ENCODE data around the gene SERPINE2.

SERPINE2 gene

DNA sequence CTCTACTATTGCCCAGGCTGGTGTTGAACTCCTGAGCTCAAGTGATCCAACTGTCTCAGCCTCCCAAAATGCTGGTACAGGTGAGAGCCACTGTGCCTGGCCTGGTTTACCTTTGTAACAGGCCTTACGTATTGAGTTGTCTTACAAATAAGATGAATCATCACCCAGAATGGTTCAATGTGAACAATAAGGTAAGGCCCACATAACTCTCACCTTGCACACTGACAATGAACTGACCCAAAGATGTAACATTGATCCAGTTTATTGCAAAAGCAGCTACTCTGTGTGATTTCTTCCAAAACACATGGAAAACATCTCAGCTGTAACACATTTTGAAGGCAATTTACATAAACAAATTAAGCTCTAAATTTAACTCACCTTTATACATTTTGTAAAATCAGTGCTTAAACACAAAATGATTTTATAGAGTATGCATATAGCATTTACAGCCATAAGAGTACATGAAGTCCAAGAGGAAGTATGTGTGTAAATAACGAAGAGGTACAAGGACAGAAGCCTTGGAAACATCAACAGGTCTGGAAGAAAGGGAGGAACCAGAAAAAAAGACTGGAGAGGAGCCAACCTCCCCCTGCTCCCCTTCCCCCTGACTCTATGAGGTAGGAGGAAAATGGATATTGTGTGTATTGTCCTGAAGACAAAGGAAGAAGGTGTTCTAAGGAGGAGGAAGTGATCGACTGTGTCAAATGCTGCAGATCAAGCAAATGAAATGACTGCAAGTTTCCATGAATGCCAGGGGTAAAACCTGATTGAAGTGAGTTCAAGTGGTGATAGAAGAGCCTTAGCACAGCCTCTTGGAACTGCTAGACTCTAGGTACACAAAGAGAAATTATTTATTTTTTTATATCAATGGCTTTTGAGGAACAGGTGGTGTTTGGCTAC is 88.4 kb downstream of the SERPINE2 start:
- no peak overlapping the region for H3K4me3 ChIP-seq (ENCODE audit: low read length in 2 of 2)
- no peak overlapping the region for H2AK5ac ChIP-seq (ENCODE audit: low read depth, low read length)
- H3K18ac ChIP-seq (ENCODE audit: low read length) = no peak overlapping the region
- no peak overlapping the region for H2BK120ac ChIP-seq (ENCODE audit: low read depth, low read length)
- H3K36me3 ChIP-seq (replicated peaks in 1 of 2; ENCODE audit: control insufficient read depth in 2 of 2, insufficient read depth in 2 of 2, low read length in 2 of 2) = no peaks in the 10 kb centered on the region
- no peak overlapping the region for H3K4me2 ChIP-seq (ENCODE audit: insufficient read depth, low read length, poor library complexity, severe bottlenecking)
- H4K8ac ChIP-seq (ENCODE audit: low read depth, low read length) = no peak overlapping the region
- H3K14ac ChIP-seq (ENCODE audit: low read length) = no peak overlapping the region
- H3K27me3 ChIP-seq (ENCODE audit: control insufficient read depth in 3 of 3, insufficient read depth in 3 of 3, low read depth in 1 of 3, low read length in 3 of 3) = no peaks in the 10 kb centered on the region
- peak overlapping the region; percentile 58 for H2AFZ ChIP-seq (ENCODE audit: low read length)
- H3K9me3 ChIP-seq (replicated peaks in 1 of 2; ENCODE audit: control insufficient read depth in 2 of 2, insufficient read depth in 1 of 2, low read depth in 1 of 2, low read length in 2 of 2) = no peaks in the 10 kb centered on the region
- H4K91ac ChIP-seq (ENCODE audit: low read depth, low read length, poor library complexity) = no peak overlapping the region
- no peak for DNase-seq (ENCODE audit: low spot score)
- H2BK12ac ChIP-seq (ENCODE audit: low read length) = no peak overlapping the region
- no peak overlapping the region for H2BK15ac ChIP-seq (ENCODE audit: low read length)
- peak overlapping the region; percentile 2 for H3K27ac ChIP-seq (replicated peaks; ENCODE audit: low read length)
- H3K4ac ChIP-seq (ENCODE audit: low read length) = no peak overlapping the region
- H3K4me1 ChIP-seq (ENCODE audit: control insufficient read depth in 2 of 2, insufficient read depth in 1 of 2, low read depth in 1 of 2, low read length in 2 of 2) = peaks cover 9 to 17% of the 10 kb centered on the region in 2 donors
- H3K23ac ChIP-seq (ENCODE audit: low read depth, low read length, poor library complexity) = no peak overlapping the region
- no peaks in the 10 kb centered on the region for H3K79me1 ChIP-seq (ENCODE audit: low read depth, low read length)
- H2BK5ac ChIP-seq (ENCODE audit: low read length) = no peak overlapping the region
- H3K9ac ChIP-seq (ENCODE audit: low read depth, low read length, poor library complexity) = no peak overlapping the region
- WGBS, 2 donors (ENCODE audit: extremely low coverage in 2 of 2, insufficient read length in 2 of 2, insufficient replicate concordance in 1 of 2) = no CpG with 5 or more reads among the region's 3 CpGs

DNA sequence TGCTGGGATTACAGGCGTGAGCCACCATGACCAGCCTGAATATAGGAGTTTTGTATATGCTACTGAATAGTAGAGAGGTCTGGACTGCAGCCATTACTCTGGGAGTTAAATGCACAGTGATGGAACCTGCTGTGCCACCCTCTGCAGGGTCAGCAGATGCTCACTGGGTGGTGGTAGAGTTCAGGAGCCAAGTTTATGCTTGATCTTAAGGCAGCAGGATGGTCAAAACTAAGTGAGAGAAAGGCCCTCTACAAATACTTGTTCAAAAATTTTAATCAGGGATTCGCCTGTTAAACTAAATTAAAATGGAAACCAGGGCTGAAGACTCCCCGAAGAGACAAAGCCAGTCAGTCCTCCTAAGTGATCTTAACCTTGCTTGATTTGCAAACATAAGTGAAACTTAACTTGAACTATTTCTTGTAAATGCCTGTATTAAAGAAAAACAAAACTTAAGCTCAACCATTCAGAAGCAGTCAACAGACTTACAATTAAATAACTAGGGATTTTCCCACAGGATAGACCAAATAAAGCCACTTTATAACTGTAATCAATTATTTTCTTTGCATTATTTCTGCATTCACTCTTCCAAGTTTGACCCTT is 89.7 kb downstream of the SERPINE2 start:
- Histone ChIP-seq H3K18ac (ENCODE audit: low read length) (no peak overlapping the region), H3K4me3 (ENCODE audit: low read length in 2 of 2) (no peak overlapping the region), H2AK5ac (ENCODE audit: low read depth, low read length) (no peak overlapping the region), H3K4me2 (ENCODE audit: insufficient read depth, low read length, poor library complexity, severe bottlenecking) (no peak overlapping the region), H3K4ac (ENCODE audit: low read length) (no peak overlapping the region), H2AFZ (ENCODE audit: low read length) (no peak overlapping the region), H2BK15ac (ENCODE audit: low read length) (no peak overlapping the region), H3K23ac (ENCODE audit: low read depth, low read length, poor library complexity) (no peak overlapping the region), H3K27ac (replicated peaks; ENCODE audit: low read length) (no peak overlapping the region), H2BK120ac (ENCODE audit: low read depth, low read length) (no peak overlapping the region), H3K79me1 (ENCODE audit: low read depth, low read length) (peaks cover 7% of the 10 kb centered on the region), H3K9me3 (replicated peaks in 1 of 2; ENCODE audit: control insufficient read depth in 2 of 2, insufficient read depth in 1 of 2, low read depth in 1 of 2, low read length in 2 of 2) (no peaks in the 10 kb centered on the region), H3K4me1 (ENCODE audit: control insufficient read depth in 2 of 2, insufficient read depth in 1 of 2, low read depth in 1 of 2, low read length in 2 of 2) (peaks cover 9 to 16% of the 10 kb centered on the region in 2 donors), H2BK5ac (ENCODE audit: low read length) (no peak overlapping the region), H3K36me3 (replicated peaks in 1 of 2; ENCODE audit: control insufficient read depth in 2 of 2, insufficient read depth in 2 of 2, low read length in 2 of 2) (no peaks in the 10 kb centered on the region), H3K9ac (ENCODE audit: low read depth, low read length, poor library complexity) (no peak overlapping the region), H4K8ac (ENCODE audit: low read depth, low read length) (no peak overlapping the region), H4K91ac (ENCODE audit: low read depth, low read length, poor library complexity) (no peak overlapping the region), H3K27me3 (ENCODE audit: control insufficient read depth in 3 of 3, insufficient read depth in 3 of 3, low read depth in 1 of 3, low read length in 3 of 3) (no peaks in the 10 kb centered on the region), H3K14ac (ENCODE audit: low read length) (no peak overlapping the region), H2BK12ac (ENCODE audit: low read length) (peak overlapping the region; percentile 53)
- no CpG with 5 or more reads among the region's 3 CpGs for WGBS, 2 donors (ENCODE audit: extremely low coverage in 2 of 2, insufficient read length in 2 of 2, insufficient replicate concordance in 1 of 2)
- no peak for DNase-seq (ENCODE audit: low spot score)

- Histone ChIP-seq H3K27ac (replicated peaks; ENCODE audit: low read length) (peak overlapping the region; percentile 55), H2BK12ac (ENCODE audit: low read length) (no peak overlapping the region), H3K23ac (ENCODE audit: low read depth, low read length, poor library complexity) (no peak overlapping the region), H3K4me1 (ENCODE audit: control insufficient read depth in 2 of 2, insufficient read depth in 1 of 2, low read depth in 1 of 2, low read length in 2 of 2) (peaks cover 16 to 17% of the 10 kb centered on the region in 2 donors), H3K27me3 (ENCODE audit: control insufficient read depth in 3 of 3, insufficient read depth in 3 of 3, low read depth in 1 of 3, low read length in 3 of 3) (no peaks in the 10 kb centered on the region), H2AFZ (ENCODE audit: low read length) (peak overlapping the region; percentile 60), H2BK15ac (ENCODE audit: low read length) (no peak overlapping the region), H2BK5ac (ENCODE audit: low read length) (no peak overlapping the region), H3K18ac (ENCODE audit: low read length) (no peak overlapping the region), H3K4ac (ENCODE audit: low read length) (no peak overlapping the region), H3K36me3 (replicated peaks in 1 of 2; ENCODE audit: control insufficient read depth in 2 of 2, insufficient read depth in 2 of 2, low read length in 2 of 2) (no peaks in the 10 kb centered on the region), H3K4me3 (ENCODE audit: low read length in 2 of 2) (no peak overlapping the region), H3K14ac (ENCODE audit: low read length) (no peak overlapping the region), H3K9me3 (replicated peaks in 1 of 2; ENCODE audit: control insufficient read depth in 2 of 2, insufficient read depth in 1 of 2, low read depth in 1 of 2, low read length in 2 of 2) (no peaks in the 10 kb centered on the region), H2AK5ac (ENCODE audit: low read depth, low read length) (no peak overlapping the region), H2BK120ac (ENCODE audit: low read depth, low read length) (no peak overlapping the region), H4K91ac (ENCODE audit: low read depth, low read length, poor library complexity) (no peak overlapping the region), H3K9ac (ENCODE audit: low read depth, low read length, poor library complexity) (no peak overlapping the region), H4K8ac (ENCODE audit: low read depth, low read length) (no peak overlapping the region), H3K79me1 (ENCODE audit: low read depth, low read length) (peaks cover 7% of the 10 kb centered on the region), H3K4me2 (ENCODE audit: insufficient read depth, low read length, poor library complexity, severe bottlenecking) (no peak overlapping the region)
- peak; percentile 31 for DNase-seq (ENCODE audit: low spot score)
- no CpG with 5 or more reads among the region's 5 CpGs for WGBS, 2 donors (ENCODE audit: extremely low coverage in 2 of 2, insufficient read length in 2 of 2, insufficient replicate concordance in 1 of 2)
Measured at GRCh38 chr2:223947711-223948205, 91.3 kb downstream of the SERPINE2 start.

DNA sequence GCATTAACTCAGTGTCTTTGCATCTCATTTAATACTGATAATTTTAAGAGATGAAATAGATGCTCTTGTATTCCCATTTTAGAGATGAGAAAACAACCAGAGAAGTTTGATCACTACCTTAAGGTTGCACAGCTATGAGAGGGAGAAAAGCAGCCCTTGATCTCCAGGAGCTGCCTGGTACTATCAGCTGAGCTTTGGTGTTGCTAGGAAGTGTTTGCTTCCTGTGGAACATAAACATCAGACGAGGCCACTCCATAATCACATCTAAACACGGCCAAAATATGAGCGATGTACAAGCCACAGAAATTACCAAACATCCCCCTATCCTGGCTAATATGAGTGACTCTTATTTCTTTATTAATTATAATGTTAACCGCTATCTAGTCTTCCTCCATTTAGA is 93.3 kb downstream of the SERPINE2 start:
- no peak for DNase-seq (ENCODE audit: low spot score)
- H3K4me1 ChIP-seq (ENCODE audit: control insufficient read depth in 2 of 2, insufficient read depth in 1 of 2, low read depth in 1 of 2, low read length in 2 of 2) = peaks cover 9% of the 10 kb centered on the region in 2 donors
- no peak overlapping the region for H3K4me2 ChIP-seq (ENCODE audit: insufficient read depth, low read length, poor library complexity, severe bottlenecking)
- peak overlapping the region; percentile 98 for H2AFZ ChIP-seq (ENCODE audit: low read length)
- H3K4me3 ChIP-seq (ENCODE audit: low read length in 2 of 2) = no peak overlapping the region
- H2BK12ac ChIP-seq (ENCODE audit: low read length) = no peak overlapping the region
- H3K9me3 ChIP-seq (replicated peaks in 1 of 2; ENCODE audit: control insufficient read depth in 2 of 2, insufficient read depth in 1 of 2, low read depth in 1 of 2, low read length in 2 of 2) = no peaks in the 10 kb centered on the region
- no CpG with 5 or more reads among the region's 4 CpGs for WGBS, 2 donors (ENCODE audit: extremely low coverage in 2 of 2, insufficient read length in 2 of 2, insufficient replicate concordance in 1 of 2)
- H2BK120ac ChIP-seq (ENCODE audit: low read depth, low read length) = no peak overlapping the region
- no peak overlapping the region for H2BK15ac ChIP-seq (ENCODE audit: low read length)
- H3K4ac ChIP-seq (ENCODE audit: low read length) = no peak overlapping the region
- no peak overlapping the region for H4K8ac ChIP-seq (ENCODE audit: low read depth, low read length)
- peaks cover 0 to 6% of the 10 kb centered on the region in 2 donors for H3K36me3 ChIP-seq (replicated peaks in 1 of 2; ENCODE audit: control insufficient read depth in 2 of 2, insufficient read depth in 2 of 2, low read length in 2 of 2)
- H3K9ac ChIP-seq (ENCODE audit: low read depth, low read length, poor library complexity) = no peak overlapping the region
- peaks cover 7% of the 10 kb centered on the region for H3K79me1 ChIP-seq (ENCODE audit: low read depth, low read length)
- H3K27me3 ChIP-seq (ENCODE audit: control insufficient read depth in 3 of 3, insufficient read depth in 3 of 3, low read depth in 1 of 3, low read length in 3 of 3) = no peaks in the 10 kb centered on the region
- no peak overlapping the region for H4K91ac ChIP-seq (ENCODE audit: low read depth, low read length, poor library complexity)
- no peak overlapping the region for H2AK5ac ChIP-seq (ENCODE audit: low read depth, low read length)
- H2BK5ac ChIP-seq (ENCODE audit: low read length) = no peak overlapping the region
- H3K23ac ChIP-seq (ENCODE audit: low read depth, low read length, poor library complexity) = no peak overlapping the region
- H3K14ac ChIP-seq (ENCODE audit: low read length) = no peak overlapping the region
- no peak overlapping the region for H3K18ac ChIP-seq (ENCODE audit: low read length)
- H3K27ac ChIP-seq (replicated peaks; ENCODE audit: low read length) = no peak overlapping the region
